SJSA1 (cell line): ENCODE data around the gene COMTD1. TPM values are rescaled to one million over a fixed set of nuclear protein-coding genes. Genes with fewer than 3 reads are reported as not detected.

Experiments used
- DNase-seq, 2 experiments: peaks; one replicate each; pipeline ENCODE4 v3.0.0-alpha.2; 2015 to 2020; ENCODE audit warnings: low spot score in 2 of 2, low read depth in 1 of 2
- H3K27ac ChIP-seq: fragments of 250-450 bp; sonication (Bioruptor Pico); 2 replicates; pipeline ENCODE4 v1.5.1; 2020; ENCODE audit warnings: mild to moderate bottlenecking, moderate library complexity
- H3K27me3 ChIP-seq: fragments of 250-450 bp; sonication (Bioruptor Pico); replicated peaks from 2 replicates; pipeline ENCODE4 v1.5.1; 2020; ENCODE audit warnings: mild to moderate bottlenecking, moderate library complexity
- H3K36me3 ChIP-seq: fragments of 250-450 bp; sonication (Bioruptor Pico); 2 replicates; pipeline ENCODE4 v1.5.1; 2020; ENCODE audit warnings: mild to moderate bottlenecking
- H3K4me1 ChIP-seq: fragments of 250-450 bp; sonication (Bioruptor Pico); replicated peaks from 2 replicates; pipeline ENCODE4 v1.6.1; 2021; ENCODE audit warnings: mild to moderate bottlenecking
- H3K4me3 ChIP-seq: fragments of 250-450 bp; sonication (Bioruptor Pico); 2 replicates; pipeline ENCODE4 v1.5.1; 2020; ENCODE audit warnings: mild to moderate bottlenecking
- H3K9me3 ChIP-seq: fragments of 250-450 bp; sonication (Bioruptor Pico); replicated peaks from 2 replicates; pipeline ENCODE4 v1.5.1; 2020; ENCODE audit warnings: mild to moderate bottlenecking
- total RNA-seq: library from RNA; depleted of rRNA; stranded (reverse); fragments of >200 nt; shearing (Covaris generic); gene quantifications from 2 replicates; pipeline ENCODE4 v1.2.3, GENCODE V29; 2014; rRNA removed

Gene COMTD1
- 8.8 and 19.7 TPM in 2 replicates for total RNA-seq

DNA sequence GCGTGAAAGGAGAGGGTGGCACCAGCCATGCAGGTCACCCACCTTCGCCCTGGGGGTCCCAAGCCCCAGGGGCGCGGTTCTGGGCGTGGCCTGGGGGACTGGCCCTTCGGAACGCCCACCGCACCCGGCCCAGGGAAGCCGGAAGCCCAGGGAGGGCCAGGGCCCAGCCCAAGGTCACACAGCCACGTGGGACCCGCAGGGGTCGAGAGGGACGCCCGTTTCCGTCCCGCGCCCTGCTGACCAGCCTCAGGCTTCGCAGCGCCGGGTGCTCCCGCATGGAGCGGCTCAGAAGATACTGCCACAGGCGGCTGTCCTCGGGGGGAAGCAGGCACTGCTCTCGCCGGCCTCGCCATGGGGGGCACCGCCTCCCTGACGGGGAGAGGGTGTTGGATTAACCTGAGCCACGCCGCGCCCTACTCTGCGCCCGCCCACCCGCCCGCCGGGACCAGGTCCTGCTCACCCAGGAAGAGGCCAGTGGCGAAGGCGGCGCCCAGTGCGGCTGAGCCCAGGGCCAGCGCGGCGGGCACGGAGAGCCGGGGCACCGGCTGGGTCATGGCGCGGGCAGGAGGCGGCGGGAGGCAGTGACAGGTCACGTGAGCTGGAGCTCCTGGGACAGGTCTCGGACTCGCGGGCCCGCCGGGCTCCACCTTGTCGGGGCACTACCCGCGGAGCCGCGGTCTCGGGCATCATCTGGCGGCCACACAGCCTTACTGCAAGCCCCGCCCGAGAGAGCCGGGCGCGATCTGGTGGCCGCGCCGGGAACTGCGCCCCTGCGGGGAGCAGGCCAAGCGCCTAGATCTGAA, at the start of gene COMTD1:
Gene COMTD1, minus strand, starts transcription at position 583 of the 803 bp plus-strand sequence. Its CDS starts 29 bp downstream, at position 554.
- peak; percentile 88 to 93 for DNase-seq
- Histone ChIP-seq H3K36me3 (peaks cover 38% of the 10 kb centered on the region), H3K27ac (peak within 1 kb of the TSS; percentile 20; the same call in 1 of the 2 replicates), H3K9me3 (no peaks in the 10 kb centered on the region; the same call in 1 of the 2 replicates), H3K4me1 (peaks cover 18% of the 10 kb centered on the region), H3K4me3 (peak within 1 kb of the TSS; percentile 50), H3K27me3 (no peaks in the 10 kb centered on the region)

DNA sequence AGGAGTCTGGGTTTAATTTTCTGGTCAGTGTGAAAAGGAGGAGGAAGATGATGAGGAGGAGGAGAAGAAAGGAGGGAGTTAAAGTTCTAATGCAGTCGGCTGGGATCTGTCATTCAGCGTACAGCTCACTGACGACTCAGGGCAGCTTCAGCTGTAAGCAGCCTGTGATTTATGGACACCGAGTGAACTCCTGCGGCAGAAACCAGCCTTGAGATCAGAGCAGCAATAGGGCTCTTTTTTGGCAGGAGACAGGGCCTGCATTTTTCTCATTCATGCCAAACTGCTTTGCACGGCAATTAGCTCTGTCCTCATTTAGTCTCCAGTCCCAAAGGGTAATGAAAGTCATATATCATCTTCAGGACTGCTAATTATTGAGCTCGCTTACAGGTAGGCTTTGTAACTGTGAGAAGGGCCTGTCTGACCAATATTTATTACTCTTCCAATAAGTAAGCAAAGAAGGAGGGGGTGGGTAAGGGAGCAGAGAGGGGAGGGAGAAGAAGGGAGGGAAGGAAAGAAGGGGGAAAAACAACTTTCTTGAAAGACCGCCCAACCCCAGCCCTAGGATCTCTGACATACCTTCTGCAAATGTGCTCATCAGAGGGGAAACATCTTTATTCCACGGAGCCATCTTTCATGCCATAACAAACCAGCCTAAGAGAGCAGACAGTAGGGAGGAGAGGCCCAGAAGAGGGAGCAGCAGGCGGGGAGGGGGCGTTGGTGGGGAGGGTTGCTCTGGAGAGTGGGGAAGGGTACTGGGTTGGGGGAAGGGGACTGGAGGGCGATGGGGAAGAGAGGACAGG, 48.1 kb upstream of the COMTD1 start:
- H3K9me3 ChIP-seq = no peaks in the 10 kb centered on the region
- H3K4me1 ChIP-seq = no peaks in the 10 kb centered on the region
- no peak overlapping the region for H3K4me3 ChIP-seq
- H3K27ac ChIP-seq = no peak overlapping the region
- H3K27me3 ChIP-seq = 0 out of 2 replicates have a peak, but pooled peaks cover 2% of the 10 kb centered on the region
- no peak for DNase-seq
- H3K36me3 ChIP-seq = no peaks in the 10 kb centered on the region

GRCh38 chr10:75283078-75283670, 47.4 kb upstream of the COMTD1 start:
- H3K27ac ChIP-seq = no peak overlapping the region
- DNase-seq = no peak
- H3K27me3 ChIP-seq = 0 out of 2 replicates have a peak, but pooled peaks cover 2% of the 10 kb centered on the region
- H3K4me1 ChIP-seq = no peaks in the 10 kb centered on the region
- H3K4me3 ChIP-seq = no peak overlapping the region
- no peaks in the 10 kb centered on the region for H3K36me3 ChIP-seq
- no peaks in the 10 kb centered on the region for H3K9me3 ChIP-seq

DNA sequence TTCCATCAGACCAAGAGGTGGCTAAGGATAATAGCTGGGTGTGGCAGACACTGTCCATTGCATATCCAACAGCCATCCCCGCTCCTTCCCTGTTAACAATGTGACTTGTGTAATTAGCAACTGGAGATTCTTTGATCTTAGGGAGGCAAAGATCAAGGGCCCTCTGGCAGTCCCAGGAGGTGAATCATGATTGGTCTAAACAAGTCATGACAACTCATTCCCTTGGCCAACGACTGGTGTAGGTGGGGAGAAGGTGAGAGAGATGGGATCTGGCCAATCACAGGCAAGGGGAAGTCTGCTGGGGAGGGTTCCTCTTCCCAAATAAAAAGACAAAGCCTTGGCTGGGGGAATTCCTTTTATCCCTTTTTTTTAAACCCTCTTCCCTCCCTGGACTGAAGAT, 46.2 kb upstream of the COMTD1 start:
- no peak overlapping the region for H3K27ac ChIP-seq
- 0 out of 2 replicates have a peak, but pooled peaks cover 2% of the 10 kb centered on the region for H3K27me3 ChIP-seq
- H3K9me3 ChIP-seq = no peaks in the 10 kb centered on the region
- DNase-seq = no peak
- no peaks in the 10 kb centered on the region for H3K36me3 ChIP-seq
- H3K4me1 ChIP-seq = no peaks in the 10 kb centered on the region
- no peak overlapping the region for H3K4me3 ChIP-seq

DNA sequence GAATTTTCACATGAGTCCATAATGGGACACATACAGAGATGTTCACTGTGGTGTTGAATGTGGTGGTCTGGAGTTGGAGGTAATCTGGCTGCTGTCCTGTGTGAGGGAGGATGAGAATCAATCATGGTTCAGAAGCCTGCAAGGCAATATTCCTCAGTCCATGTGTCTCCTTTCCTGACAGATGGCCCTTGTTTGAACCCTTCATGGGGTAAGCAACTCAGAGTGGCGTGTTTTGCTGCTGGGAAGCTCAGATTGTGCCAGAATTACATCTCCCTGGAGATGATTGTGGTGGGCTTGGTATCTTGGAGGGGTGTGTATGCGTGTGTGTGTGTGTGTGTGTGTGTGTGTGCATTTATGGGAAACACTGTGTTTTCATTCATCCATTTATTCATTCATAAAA, 44.5 kb upstream of the COMTD1 start:
- DNase-seq = no peak
- Histone ChIP-seq H3K36me3 (no peaks in the 10 kb centered on the region), H3K27ac (no peak overlapping the region), H3K4me3 (no peak overlapping the region), H3K9me3 (no peaks in the 10 kb centered on the region), H3K4me1 (no peaks in the 10 kb centered on the region), H3K27me3 (0 out of 2 replicates have a peak, but pooled peaks cover 2% of the 10 kb centered on the region)

GRCh38 chr10:75276069-75276872, 40.5 kb upstream of the COMTD1 start:
- H3K4me3 ChIP-seq = no peak overlapping the region
- H3K9me3 ChIP-seq = no peaks in the 10 kb centered on the region
- H3K4me1 ChIP-seq = peaks cover 6% of the 10 kb centered on the region; the same call in 1 of the 2 replicates
- no peaks in the 10 kb centered on the region for H3K36me3 ChIP-seq
- no peak overlapping the region for H3K27ac ChIP-seq
- DNase-seq = no peak
- H3K27me3 ChIP-seq = no peaks in the 10 kb centered on the region

DNA sequence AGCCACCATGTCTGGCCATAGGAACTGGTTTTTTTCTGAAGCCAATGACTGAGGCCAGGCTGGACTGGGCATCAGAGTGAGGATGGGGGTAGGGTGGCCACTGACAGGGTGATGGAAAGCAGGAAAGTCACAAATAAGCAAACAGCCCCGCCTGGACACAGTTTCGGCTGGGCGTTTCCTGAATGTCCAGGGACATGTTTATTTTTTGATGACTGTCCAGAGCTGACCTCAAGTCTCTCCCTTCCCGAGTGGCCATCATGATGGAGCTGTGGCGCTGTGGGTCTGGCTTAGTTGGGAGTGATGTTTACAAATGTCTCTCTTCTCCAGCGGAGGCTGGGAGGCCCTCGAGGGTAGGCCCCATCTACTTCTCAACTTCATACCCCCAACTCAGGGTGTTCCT, 37.1 kb upstream of the COMTD1 start:
- Histone ChIP-seq H3K27me3 (no peaks in the 10 kb centered on the region), H3K4me3 (no peak overlapping the region), H3K4me1 (peaks cover 6% of the 10 kb centered on the region; the same call in 1 of the 2 replicates), H3K9me3 (no peaks in the 10 kb centered on the region), H3K36me3 (no peaks in the 10 kb centered on the region), H3K27ac (no peak overlapping the region)
- peak in 1 of 2 experiments; percentile 31 for DNase-seq

- H3K27me3 ChIP-seq = no peaks in the 10 kb centered on the region
- no peak overlapping the region for H3K4me3 ChIP-seq
- H3K27ac ChIP-seq = no peak overlapping the region
- H3K9me3 ChIP-seq = no peaks in the 10 kb centered on the region
- DNase-seq = no peak
- no peaks in the 10 kb centered on the region for H3K36me3 ChIP-seq
- peaks cover 6% of the 10 kb centered on the region; the same call in 1 of the 2 replicates for H3K4me1 ChIP-seq
These were observed 36.3 kb upstream of the COMTD1 start for GRCh38 chr10:75272094-75272493.

- Histone ChIP-seq H3K4me1 (peaks cover 6% of the 10 kb centered on the region; the same call in 1 of the 2 replicates), H3K27ac (no peak overlapping the region), H3K27me3 (no peaks in the 10 kb centered on the region), H3K9me3 (no peaks in the 10 kb centered on the region), H3K36me3 (no peaks in the 10 kb centered on the region), H3K4me3 (no peak overlapping the region)
- no peak for DNase-seq
These were observed 33.8 kb upstream of the COMTD1 start for GRCh38 chr10:75269605-75270004.

DNA sequence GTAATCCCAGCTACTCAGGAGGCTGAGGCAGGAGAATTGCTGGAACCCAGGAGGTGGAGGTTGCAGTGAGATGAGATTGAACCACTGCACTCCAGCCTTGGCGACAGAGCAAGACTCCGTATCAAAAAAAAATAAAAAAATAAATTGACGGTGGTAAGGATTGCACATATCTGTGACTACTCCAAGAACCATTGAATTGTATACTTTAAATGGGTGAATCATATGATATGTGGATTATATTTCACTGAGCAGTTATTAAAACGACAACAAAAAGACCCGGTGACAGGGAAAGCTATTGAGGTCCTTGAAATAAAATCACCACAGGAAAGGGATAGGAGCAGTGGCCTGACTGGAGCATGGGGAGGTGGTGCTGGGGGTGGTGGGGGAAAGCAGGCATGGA, 31.2 kb upstream of the COMTD1 start:
- no peak overlapping the region for H3K4me3 ChIP-seq
- no peak for DNase-seq
- H3K36me3 ChIP-seq = no peaks in the 10 kb centered on the region
- H3K27ac ChIP-seq = no peak overlapping the region
- H3K4me1 ChIP-seq = no peaks in the 10 kb centered on the region
- H3K9me3 ChIP-seq = no peaks in the 10 kb centered on the region
- no peaks in the 10 kb centered on the region for H3K27me3 ChIP-seq

DNA sequence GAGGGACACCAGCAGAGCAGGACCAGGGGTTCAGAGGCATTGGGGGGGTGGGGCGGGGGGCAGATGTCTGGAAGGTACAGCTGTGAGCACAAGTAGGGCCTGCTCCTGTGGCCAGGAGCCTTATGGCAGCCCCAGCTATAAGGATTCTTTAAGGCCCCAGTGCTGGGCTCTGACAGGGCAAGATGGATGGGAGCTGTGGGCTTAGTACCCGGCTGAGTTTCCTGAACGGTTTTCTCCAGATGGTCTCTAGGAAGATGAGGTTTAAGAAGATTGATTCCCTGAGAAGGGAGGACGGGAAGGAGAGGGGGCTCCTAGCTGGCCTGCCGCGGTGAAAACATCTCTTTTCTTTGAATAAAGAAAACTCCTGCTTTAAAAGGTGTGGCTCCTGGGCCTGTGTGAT, 30.1 kb upstream of the COMTD1 start:
- Histone ChIP-seq H3K36me3 (no peaks in the 10 kb centered on the region), H3K4me3 (no peak overlapping the region), H3K9me3 (no peaks in the 10 kb centered on the region), H3K27me3 (no peaks in the 10 kb centered on the region), H3K4me1 (no peaks in the 10 kb centered on the region), H3K27ac (no peak overlapping the region)
- DNase-seq = no peak

DNA sequence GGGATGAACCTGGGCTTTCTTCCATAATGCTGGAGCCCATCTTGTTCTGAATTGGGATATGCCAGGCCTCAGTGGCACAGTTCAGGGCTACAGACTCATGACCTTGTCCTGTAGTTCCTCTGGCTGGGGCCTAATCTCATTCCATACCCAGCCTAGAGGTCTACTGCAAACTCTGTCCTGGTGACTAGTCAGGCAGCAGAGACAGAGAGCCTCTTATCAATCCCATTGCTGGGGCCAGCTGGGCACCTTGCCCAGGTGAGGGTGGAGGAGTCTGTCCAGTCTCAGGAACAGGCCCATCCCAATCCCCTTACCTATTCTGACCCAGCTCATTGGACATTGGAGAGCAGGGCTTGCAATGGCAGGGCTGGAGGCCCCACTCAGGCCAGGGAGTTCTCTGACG, 28.0 kb upstream of the COMTD1 start:
- Histone ChIP-seq H3K4me1 (no peaks in the 10 kb centered on the region), H3K36me3 (no peaks in the 10 kb centered on the region)
- DNase-seq = no peak

More for the DNA sequence above, 28.0 kb upstream of the COMTD1 start:
- no peaks in the 10 kb centered on the region for H3K9me3 ChIP-seq
- H3K4me3 ChIP-seq = no peak overlapping the region
- H3K27me3 ChIP-seq = no peaks in the 10 kb centered on the region
- no peak overlapping the region for H3K27ac ChIP-seq
